ENCODE data around the gene CHST12.

CHST12 gene

GRCh38 chr7:2479276-2480069, 76.1 kb downstream of the CHST12 start:
- no peak for DNase-seq (ENCODE audit: low spot score)

- no peak for DNase-seq (ENCODE audit: low spot score)
Measured at GRCh38 chr7:2480070-2480408, 76.6 kb downstream of the CHST12 start.

- no peak for DNase-seq (ENCODE audit: low spot score)
Measured at GRCh38 chr7:2481195-2481594, 77.8 kb downstream of the CHST12 start.

- DNase-seq (ENCODE audit: low spot score), result no peak
Measured at GRCh38 chr7:2482725-2483451, 79.5 kb downstream of the CHST12 start.

GRCh38 chr7:2483494-2483893, 80.1 kb downstream of the CHST12 start:
- DNase-seq (ENCODE audit: low spot score), result no peak

- no peak for DNase-seq (ENCODE audit: low spot score)
Measured at GRCh38 chr7:2484868-2485267, 81.5 kb downstream of the CHST12 start.

GRCh38 chr7:2487586-2488271, 84.3 kb downstream of the CHST12 start:
- no peak for DNase-seq (ENCODE audit: low spot score)

GRCh38 chr7:2488272-2488645, 84.8 kb downstream of the CHST12 start:
- no peak for DNase-seq (ENCODE audit: low spot score)

GRCh38 chr7:2488681-2489080, 85.3 kb downstream of the CHST12 start:
- DNase-seq (ENCODE audit: low spot score), result no peak

GRCh38 chr7:2490181-2490651, 86.8 kb downstream of the CHST12 start:
- no peak for DNase-seq (ENCODE audit: low spot score)

GRCh38 chr7:2492038-2492437, 88.6 kb downstream of the CHST12 start:
- no peak for DNase-seq (ENCODE audit: low spot score)

GRCh38 chr7:2493205-2494164, 90.1 kb downstream of the CHST12 start:
- no peak for DNase-seq (ENCODE audit: low spot score)

- DNase-seq (ENCODE audit: low spot score), result no peak
Measured at GRCh38 chr7:2494191-2495130, 91.0 kb downstream of the CHST12 start.

GRCh38 chr7:2495418-2496299, 92.2 kb downstream of the CHST12 start:
- no peak for DNase-seq (ENCODE audit: low spot score)

GRCh38 chr7:2496375-2496774, 93.0 kb downstream of the CHST12 start:
- no peak for DNase-seq (ENCODE audit: low spot score)

GRCh38 chr7:2497065-2497464, 93.7 kb downstream of the CHST12 start:
- no peak for DNase-seq (ENCODE audit: low spot score)

- DNase-seq (ENCODE audit: low spot score), result no peak
Measured at GRCh38 chr7:2497500-2498336, 94.3 kb downstream of the CHST12 start.
